Activated naive CD4-positive, alpha-beta T cell treated with anti-CD3 and anti-CD28 coated beads, Interleukin-2, amount 50 U/mL, for 72 hours (primary cell): ENCODE results near the gene HDAC2. TPM values are rescaled to one million over a fixed set of nuclear protein-coding genes. Genes with fewer than 3 reads are reported as not detected.

Experiments
- ATAC-seq, 2 donors: fragments of 150-1000 bp; cut with Tn5 transposase; 2 replicates each; pipeline ENCODE4 v1.10.0; 2021; ENCODE audit warnings: mild to moderate bottlenecking in 2 of 2, moderate library complexity in 2 of 2
- DNase-seq, 2 donors: peaks; one replicate each; pipeline ENCODE4 v3.0.0; 2021 to 2022; ENCODE audit warnings: low spot score in 2 of 2
- H3K27ac Mint-ChIP-seq, 2 donors: one replicate each; pipeline ENCODE4 v1.8.0; 2022; ENCODE audit warnings: mild to moderate bottlenecking in 2 of 2, mixed read lengths in 2 of 2
- H3K36me3 Mint-ChIP-seq, 2 donors: one replicate each; pipeline ENCODE4 v1.8.0; 2022; ENCODE audit warnings: mixed read lengths in 2 of 2
- H3K9me3 Mint-ChIP-seq, 2 donors: one replicate each; pipeline ENCODE4 v1.8.0; 2022; ENCODE audit warnings: mixed read lengths in 2 of 2
- total RNA-seq, 2 donors: library from RNA; stranded (reverse); gene quantifications; one replicate each; pipeline ENCODE4 v1.2.3, GENCODE V29; 2022

The HDAC2 gene
- total RNA-seq, 2 donors from 2014 or later = 84.6 to 89.7 TPM

DNA sequence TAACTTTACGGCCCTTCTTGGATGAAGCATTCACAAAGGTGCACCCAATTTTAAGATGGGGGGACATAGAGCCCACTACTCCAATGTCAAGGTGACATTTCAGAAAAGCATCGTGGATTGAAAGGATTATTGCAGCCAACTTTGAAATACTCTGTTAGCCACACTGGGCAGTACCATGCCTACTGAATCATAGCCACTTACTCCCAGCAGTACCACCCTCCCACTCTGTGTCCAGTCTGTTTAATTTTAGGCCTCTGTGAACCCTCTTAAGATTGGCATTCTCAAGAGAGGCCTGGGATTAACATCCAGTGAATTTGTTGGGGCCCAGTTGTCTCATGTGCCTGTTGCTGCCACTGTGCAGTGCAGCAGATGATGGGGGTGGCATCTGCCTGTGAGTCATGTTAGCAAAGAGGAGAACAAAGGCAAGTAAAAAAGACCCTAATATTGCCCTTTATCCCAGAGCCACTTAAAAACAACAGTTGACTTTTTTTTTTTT is 11.2 kb upstream of the HDAC2 start:
- Mint-ChIP-seq H3K9me3 (no peaks in the 10 kb centered on the region), H3K27ac (no peak overlapping the region), H3K36me3 (no peaks in the 10 kb centered on the region)
- DNase-seq (no peak), ATAC-seq (no peak)

DNA sequence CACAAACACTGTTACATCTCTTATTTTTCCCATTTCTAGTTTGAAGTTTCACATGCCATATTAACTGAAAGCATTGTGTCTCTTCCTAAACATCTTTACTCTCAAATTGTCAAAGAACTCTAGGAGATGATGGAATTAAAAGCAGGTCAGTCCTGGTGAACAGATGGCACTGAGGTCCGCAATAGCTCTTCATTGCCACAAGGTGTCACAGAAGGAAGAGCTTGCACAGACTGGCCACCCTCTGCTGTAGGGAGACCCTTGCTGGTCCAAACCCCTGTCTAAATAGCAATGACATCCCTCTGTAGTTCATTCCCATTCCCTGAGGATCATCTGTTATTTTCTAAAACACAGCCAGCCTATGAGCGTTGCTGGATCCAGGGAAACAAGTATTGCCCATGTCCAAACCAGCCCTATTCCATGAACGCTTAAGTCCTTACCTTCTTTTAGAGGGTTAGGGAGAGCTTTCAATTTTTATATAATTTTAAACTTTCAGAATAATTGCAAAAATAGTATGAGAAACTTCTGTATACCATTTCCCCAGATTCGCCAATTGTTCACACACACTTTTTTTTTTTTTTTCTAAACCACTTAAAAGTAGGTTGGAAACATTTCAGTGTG is 10.1 kb upstream of the HDAC2 start:
- ATAC-seq (peak in 1 of 2 donors; percentile 69), DNase-seq (no peak)
- no peaks in the 10 kb centered on the region for H3K9me3 Mint-ChIP-seq
- H3K36me3 Mint-ChIP-seq = no peaks in the 10 kb centered on the region
- H3K27ac Mint-ChIP-seq = no peak overlapping the region

DNA sequence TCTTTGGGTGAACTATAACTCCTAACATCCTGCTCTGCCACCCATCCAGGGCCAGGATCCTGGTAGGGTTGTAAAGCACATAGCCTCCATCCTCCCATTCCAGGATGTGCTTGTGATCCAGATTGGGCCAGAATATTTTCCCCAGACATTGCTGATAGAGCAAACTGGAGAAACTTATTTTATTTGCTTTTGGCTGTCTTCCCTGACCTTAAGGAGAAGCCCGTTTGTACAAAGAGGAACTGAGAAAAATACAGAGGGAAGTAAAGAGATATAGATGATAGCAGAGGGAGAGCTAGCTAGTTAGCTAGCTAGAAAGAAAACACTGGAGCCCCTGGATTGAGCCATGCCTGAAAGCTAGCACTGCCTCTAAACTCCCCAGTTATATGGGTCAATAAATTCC is 9.0 kb upstream of the HDAC2 start:
- H3K36me3 Mint-ChIP-seq = no peaks in the 10 kb centered on the region
- no peak overlapping the region for H3K27ac Mint-ChIP-seq
- DNase-seq (no peak), ATAC-seq (no peak)
- no peaks in the 10 kb centered on the region for H3K9me3 Mint-ChIP-seq

DNA sequence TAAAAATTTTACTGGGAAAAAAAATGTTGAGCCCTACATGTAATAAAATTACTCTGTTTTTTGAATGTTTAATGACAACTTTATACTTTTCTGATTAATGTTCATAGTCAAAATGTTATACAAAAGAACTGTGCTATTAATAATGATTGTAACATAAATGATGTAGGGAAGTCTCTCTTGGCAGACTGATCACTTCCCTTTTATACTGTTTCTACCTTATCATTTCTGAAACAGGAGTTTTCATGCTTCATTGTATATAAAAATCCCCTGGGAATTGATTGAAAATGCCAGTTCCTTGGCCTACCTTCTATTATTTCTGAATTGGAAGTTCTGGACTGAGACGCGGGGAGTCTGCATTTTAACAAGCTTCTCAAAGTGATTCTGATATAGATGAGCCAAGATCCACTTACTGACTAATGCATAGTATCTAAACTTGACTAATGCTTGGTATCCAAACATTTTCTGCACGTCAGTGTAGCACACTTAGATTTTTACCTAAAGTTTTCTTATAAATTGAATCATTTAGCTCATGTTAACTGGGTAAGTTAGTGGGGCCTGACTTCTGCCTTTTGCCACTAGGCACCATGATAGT is 7.2 kb upstream of the HDAC2 start:
- no peak for ATAC-seq
- no peak overlapping the region for H3K27ac Mint-ChIP-seq

DNA sequence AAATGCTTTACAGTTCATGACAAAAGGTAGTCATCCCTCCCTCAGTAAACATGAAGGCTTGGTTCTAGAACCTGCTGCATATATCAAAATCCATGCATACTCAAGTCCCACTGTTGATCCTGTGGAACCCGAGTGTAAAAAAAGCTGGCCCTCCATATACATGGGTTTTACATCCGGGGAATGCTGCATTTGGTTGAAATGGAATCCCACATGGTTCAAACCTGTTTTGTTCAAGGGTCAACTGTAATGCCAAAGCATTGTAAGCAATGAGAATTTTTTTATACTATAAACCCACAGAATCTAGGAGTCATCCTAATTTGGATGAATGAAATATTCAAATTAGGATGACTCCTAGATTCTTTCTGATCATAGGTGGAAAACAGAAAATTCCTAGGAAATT is 5.9 kb upstream of the HDAC2 start:
- DNase-seq (no peak), ATAC-seq (no peak)
- H3K9me3 Mint-ChIP-seq = no peaks in the 10 kb centered on the region
- no peak overlapping the region for H3K27ac Mint-ChIP-seq
- peaks cover 0 to 6% of the 10 kb centered on the region in 2 donors for H3K36me3 Mint-ChIP-seq

More for the DNA sequence above, 7.2 kb upstream of the HDAC2 start:
- Mint-ChIP-seq H3K36me3 (no peaks in the 10 kb centered on the region), H3K9me3 (no peaks in the 10 kb centered on the region)
- no peak for DNase-seq

DNA sequence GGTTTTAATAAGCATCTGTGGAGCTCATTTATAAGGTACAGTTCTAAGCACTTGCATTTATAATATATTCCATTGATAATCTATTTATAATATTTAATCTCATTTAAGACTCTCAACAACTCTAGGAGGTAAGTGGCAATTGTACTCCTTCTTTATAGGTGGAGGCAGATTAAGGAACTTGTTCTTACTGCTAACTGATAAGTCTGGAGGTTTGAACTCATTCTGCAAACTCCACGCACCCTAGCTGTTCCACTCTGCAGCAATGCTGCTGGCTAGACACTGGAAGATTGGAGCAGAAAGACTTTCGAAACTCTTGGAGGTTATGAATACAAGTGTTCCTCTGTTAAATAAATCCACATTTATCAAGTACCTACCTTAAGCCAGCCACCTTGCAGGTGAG is 793 bp upstream of the HDAC2 start:
- ATAC-seq = no peak
- Mint-ChIP-seq H3K9me3 (no peaks in the 10 kb centered on the region), H3K27ac (peak overlapping the region in 1 of 2 donors; percentile 97), H3K36me3 (peaks cover 6 to 8% of the 10 kb centered on the region in 2 donors)
- DNase-seq = no peak

DNA sequence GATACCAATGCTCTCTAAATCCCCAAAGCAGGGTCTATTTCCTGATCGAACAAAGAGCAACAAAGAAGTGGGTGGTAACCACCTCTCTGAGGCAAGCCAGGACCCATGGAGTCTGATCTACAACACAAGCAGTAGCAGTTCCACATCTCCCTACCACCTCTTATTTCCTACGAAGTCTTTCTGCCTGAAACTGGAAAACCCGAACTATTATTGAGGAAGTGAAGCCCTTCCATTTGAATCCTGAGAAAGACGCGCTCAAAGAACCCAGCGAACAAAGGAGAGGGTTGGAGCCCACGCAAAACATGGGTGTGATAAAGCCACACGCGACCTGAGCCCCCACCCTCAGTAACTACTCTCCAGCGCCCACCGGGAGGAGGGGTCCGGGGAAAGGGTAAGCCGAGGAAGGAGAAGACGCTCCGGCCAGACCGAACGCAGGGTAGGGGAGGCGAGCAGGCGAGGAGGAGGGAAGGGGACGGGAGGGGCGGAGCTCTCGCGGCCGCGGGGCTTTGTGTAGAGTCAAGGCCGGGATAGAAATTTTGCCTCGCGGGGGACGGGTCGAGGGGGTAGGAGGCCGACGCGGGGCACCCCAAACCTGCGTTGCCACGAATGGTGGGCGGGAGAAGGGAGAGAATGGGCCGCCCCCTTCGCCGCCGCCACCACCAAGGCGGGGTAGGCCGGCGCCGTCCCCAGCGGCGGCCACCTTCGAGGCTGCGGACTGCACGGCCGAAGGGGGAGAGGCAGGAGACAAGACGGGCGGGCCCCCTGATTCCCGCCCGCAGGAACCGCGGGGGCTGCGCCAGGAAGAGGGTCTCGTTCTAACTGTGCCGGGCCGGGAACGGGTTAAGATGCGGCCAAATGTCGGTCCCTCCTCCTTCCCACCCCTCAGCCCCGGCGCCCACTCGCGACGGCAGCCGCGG is 802 bp downstream of the HDAC2 start:
- peaks cover 6 to 8% of the 10 kb centered on the region in 2 donors for H3K36me3 Mint-ChIP-seq
- peak overlapping the region; percentile 91 to 97 for H3K27ac Mint-ChIP-seq
- peak in 1 of 2 donors; percentile 47 for DNase-seq
- no peaks in the 10 kb centered on the region for H3K9me3 Mint-ChIP-seq
- ATAC-seq = peak; percentile 42 to 51

DNA sequence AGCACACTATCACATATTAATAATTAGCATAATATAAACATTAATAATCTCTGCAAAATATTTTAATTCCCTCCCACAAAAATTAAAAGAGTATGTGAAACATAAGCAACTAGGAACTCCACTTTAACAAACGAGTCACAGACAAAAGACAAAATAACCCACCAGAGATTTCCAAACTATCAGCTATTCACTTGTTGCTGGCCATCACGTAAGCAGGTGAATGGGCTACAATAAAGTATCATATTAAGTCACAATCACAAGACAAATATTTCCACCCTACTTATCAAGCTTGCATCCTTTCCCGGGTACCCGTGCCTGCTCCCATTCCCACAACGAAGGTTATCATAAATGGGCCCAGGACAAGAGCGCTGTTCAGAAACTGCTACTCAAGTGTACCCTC is 2.5 kb downstream of the HDAC2 start:
- Mint-ChIP-seq H3K9me3 (no peaks in the 10 kb centered on the region), H3K36me3 (peaks cover 6 to 8% of the 10 kb centered on the region in 2 donors), H3K27ac (no peak overlapping the region)
- DNase-seq (no peak), ATAC-seq (no peak)

DNA sequence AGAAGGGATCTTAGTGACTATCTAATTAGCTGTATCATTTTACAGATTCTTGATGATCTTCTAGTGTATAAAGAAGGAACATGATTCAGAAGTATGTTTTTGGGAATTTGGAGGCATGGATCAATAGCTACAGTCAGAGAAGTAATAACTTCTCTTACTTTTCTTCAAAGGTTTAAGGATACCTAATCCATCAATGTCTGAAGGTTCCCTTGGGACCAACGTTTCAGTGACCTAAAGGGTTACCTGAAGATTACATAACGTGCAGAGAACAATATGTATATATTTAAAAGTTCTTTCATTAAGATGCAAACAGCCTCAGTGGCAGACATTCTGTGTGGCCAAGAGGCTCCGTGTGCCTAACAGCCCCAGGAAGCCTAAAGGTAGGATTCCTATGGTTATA is 3.2 kb downstream of the HDAC2 start:
- Mint-ChIP-seq H3K27ac (no peak overlapping the region), H3K36me3 (peaks cover 6 to 8% of the 10 kb centered on the region in 2 donors), H3K9me3 (no peaks in the 10 kb centered on the region)
- no peak for DNase-seq
- ATAC-seq = no peak

DNA sequence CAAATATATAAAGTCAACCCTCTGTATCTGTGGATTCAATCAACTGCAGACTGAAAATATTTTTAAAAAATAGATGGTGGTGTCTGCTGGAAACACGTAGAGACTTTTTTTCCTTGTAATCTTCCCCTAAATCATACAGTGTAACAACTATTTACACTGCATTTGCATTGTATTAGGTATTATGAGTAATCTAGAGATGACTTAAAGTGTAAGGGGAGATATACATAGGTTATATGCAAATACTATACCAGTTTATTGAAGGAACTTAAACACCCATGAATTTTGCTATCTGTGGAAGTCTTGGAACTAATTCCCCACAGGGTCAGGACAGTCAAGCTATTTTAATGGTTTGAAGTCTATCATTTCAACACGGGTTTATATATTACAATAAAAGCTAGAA is 10.2 kb downstream of the HDAC2 start:
- no peak for DNase-seq
- H3K9me3 Mint-ChIP-seq = no peaks in the 10 kb centered on the region
- no peak for ATAC-seq
- no peak overlapping the region for H3K27ac Mint-ChIP-seq
- peaks cover 5 to 7% of the 10 kb centered on the region in 2 donors for H3K36me3 Mint-ChIP-seq

DNA sequence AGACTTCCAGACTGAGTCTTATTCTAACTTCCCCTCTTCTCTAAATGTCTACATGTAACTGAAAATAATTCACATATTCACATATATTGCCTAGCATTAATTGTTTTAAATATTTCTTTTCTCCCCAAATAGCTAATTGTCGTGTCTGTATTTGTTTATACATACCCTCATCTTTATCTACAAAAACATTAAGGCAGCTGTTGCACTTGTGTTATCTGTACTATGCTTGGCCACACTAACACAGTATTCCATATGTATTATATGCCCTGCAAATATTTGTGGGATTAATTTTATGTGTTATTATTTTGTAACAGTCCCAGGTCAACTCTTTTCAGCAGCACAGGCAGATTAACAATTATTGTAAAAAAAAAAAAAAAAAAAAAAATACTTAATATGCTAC is 11.7 kb downstream of the HDAC2 start:
- H3K9me3 Mint-ChIP-seq = no peaks in the 10 kb centered on the region
- DNase-seq = no peak
- ATAC-seq = no peak
- no peak overlapping the region for H3K27ac Mint-ChIP-seq
- peaks cover 5 to 7% of the 10 kb centered on the region in 2 donors for H3K36me3 Mint-ChIP-seq

DNA sequence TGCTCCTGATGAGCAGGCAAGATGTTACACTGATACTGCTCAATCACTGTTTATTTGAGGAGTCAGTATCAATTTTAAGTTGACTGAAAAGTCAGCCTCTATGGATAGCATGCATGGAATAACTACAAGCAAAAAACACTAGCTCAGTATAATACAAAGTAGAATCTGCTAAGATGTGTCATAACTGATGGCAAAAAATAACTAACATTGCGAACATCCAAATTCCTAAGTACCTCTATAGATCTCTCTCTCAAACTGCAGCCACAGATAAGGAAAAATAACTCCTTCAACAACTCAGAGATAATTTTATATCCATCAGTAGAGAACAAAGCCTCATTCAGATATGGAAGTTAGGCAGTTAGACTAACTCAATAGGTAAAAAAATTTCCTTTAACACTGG is 16.3 kb downstream of the HDAC2 start:
- DNase-seq = no peak
- no peak for ATAC-seq
- H3K27ac Mint-ChIP-seq = no peak overlapping the region
- no peaks in the 10 kb centered on the region for H3K9me3 Mint-ChIP-seq
- peaks cover 5 to 7% of the 10 kb centered on the region in 2 donors for H3K36me3 Mint-ChIP-seq

DNA sequence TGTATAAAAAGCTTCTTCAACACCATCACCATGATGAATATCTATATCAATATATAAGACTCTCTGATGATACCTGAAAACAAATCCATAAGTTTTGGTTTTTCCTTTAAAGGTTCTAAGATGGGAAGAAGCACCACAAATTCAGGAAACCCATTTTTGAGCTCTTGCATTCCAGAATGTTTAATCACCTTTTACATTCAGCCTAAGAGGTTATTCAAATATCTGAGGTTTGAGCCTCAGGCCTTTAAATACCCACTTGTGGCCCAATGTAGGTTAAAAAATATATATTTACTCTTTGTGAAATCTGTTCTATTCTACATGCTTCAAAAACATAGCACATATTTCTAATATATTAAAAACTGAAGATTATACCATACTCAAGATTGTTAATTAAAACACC is 17.6 kb downstream of the HDAC2 start:
- ATAC-seq (no peak), DNase-seq (no peak)
- H3K36me3 Mint-ChIP-seq = peaks cover 0 to 5% of the 10 kb centered on the region in 2 donors
- no peak overlapping the region for H3K27ac Mint-ChIP-seq
- H3K9me3 Mint-ChIP-seq = no peaks in the 10 kb centered on the region

DNA sequence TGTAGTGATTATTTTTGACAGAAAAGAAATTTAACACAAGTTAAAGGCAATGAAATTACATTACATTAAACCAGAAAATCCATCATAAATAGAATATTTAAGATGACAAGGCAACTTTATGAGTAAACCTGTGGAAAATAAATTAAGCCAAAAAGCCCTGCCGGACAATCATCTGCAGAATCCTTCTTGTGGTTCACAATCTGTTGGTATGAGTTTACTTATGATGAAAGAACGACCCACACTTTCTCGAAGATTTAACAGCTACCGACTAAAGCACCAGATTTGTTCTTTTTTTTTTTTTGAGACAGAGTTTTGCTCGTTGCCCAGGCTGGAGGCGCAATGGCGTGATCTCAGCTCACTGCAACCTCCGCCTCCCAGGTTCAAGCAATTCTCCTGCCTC is 21.4 kb downstream of the HDAC2 start:
- no peaks in the 10 kb centered on the region for H3K9me3 Mint-ChIP-seq
- H3K27ac Mint-ChIP-seq = no peak overlapping the region
- DNase-seq (no peak), ATAC-seq (no peak)
- no peaks in the 10 kb centered on the region for H3K36me3 Mint-ChIP-seq

DNA sequence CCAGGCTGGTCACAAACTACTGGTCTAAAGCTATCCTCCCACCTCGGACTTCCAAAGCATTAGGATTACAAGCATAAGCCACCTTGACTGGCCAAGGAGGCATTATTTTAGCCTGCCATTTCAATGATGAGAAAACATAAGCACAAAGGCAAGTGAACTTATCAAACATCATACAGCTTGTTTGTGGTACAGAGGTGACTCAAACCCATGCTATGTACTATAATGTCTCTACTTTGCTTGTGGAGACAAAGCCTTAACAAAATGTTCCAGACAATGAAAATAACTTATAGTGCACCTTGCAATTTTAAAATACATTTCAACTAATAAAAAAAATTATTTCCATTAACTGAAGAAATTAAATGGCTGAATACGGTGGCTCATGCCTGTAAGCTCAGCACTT is 26.2 kb downstream of the HDAC2 start:
- no peak for DNase-seq
- no peak overlapping the region for H3K27ac Mint-ChIP-seq
- no peak for ATAC-seq
- H3K9me3 Mint-ChIP-seq = no peaks in the 10 kb centered on the region
- peaks cover 0 to 6% of the 10 kb centered on the region in 2 donors for H3K36me3 Mint-ChIP-seq

DNA sequence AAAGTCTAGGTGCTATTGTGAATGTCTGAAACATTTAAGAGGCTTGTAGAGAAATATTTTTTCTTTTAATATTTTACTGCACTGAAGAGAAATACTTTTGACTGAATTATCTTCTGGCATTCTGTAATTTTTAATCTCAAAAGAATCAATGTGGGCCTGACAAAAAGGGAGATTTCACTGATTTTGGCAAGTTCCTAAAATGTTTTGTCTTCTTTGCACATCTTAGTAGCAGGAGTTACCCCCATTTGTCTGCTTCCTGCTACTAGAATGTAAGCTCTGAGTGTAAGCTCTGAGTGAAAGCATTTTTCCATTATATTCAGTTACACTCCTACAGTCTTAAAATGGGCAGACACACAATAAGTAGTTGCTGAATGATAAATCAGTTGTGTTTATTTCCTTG is 31.1 kb downstream of the HDAC2 start:
- no peaks in the 10 kb centered on the region for H3K9me3 Mint-ChIP-seq

More for the DNA sequence above, 31.1 kb downstream of the HDAC2 start:
- Mint-ChIP-seq H3K36me3 (peaks cover 0 to 6% of the 10 kb centered on the region in 2 donors), H3K27ac (no peak overlapping the region)
- DNase-seq (no peak), ATAC-seq (no peak)
